Panc1 (cell line): ENCODE results near the gene STARD10. TPM values are rescaled to one million over a fixed set of nuclear protein-coding genes. Genes with fewer than 3 reads are reported as not detected.

Experiments used
- ATAC-seq: fragments of 200-7000 bp; cut with Tn5 transposase; 2 replicates; pipeline ENCODE4 v1.9.1; 2020; ENCODE audit warnings: mild to moderate bottlenecking, moderate library complexity
- BruUV-seq: library from RNA; stranded (reverse); fragments of 400-500 nt; replicated peaks from 2 replicates; lab custom pipeline; 2021; lab: Mats Ljungman, UMichigan
- CTCF ChIA-PET: fragments of 300-600 bp; sonication (Branson Sonifier 250); formaldehyde crosslinking; loops from one replicate; lab custom pipeline; 2022; ENCODE audit warnings: antibody characterized with exemption; lab: Charles Lee
- POLR2A ChIA-PET: fragments of 300-600 bp; sonication (Branson Sonifier 250); formaldehyde crosslinking; loops from one replicate; lab custom pipeline; 2022; ENCODE audit warnings: antibody characterized with exemption; lab: Charles Lee
- DNase-seq: peaks from one replicate; pipeline ENCODE4 v3.0.0-alpha.2; 2010; ENCODE audit warnings: low read depth, low spot score
- H3K27ac ChIP-seq: 2 replicates; pipeline ENCODE4 v1.5.1; 2011; ENCODE audit warnings: mild to moderate bottlenecking, low read length, inconsistent platforms
- H3K27me3 ChIP-seq: fragments of 200-500 bp; sonication (Bioruptor generic); 2 replicates; pipeline ENCODE4 v1.6.0; 2014; ENCODE audit warnings: low read length, inconsistent platforms; ENCODE audit not compliant: control insufficient read depth, insufficient read depth
- H3K36me3 ChIP-seq: fragments of 200-500 bp; sonication (Bioruptor generic); 2 replicates; pipeline ENCODE4 v1.5.1; 2014; ENCODE audit warnings: inconsistent platforms, mild to moderate bottlenecking, low read length, moderate library complexity; ENCODE audit not compliant: control insufficient read depth, insufficient read depth
- H3K4me1 ChIP-seq: 2 replicates; pipeline ENCODE4 v1.5.1; 2011; ENCODE audit warnings: inconsistent platforms, mild to moderate bottlenecking, low read length, moderate library complexity; ENCODE audit not compliant: control insufficient read depth, insufficient read depth
- H3K4me3 ChIP-seq, 2 experiments: 2 replicates each; pipeline ENCODE4 v1.5.1; 2011 to 2012; ENCODE audit warnings: low read depth in 2 of 2, low read length in 2 of 2, mild to moderate bottlenecking in 2 of 2, inconsistent platforms in 1 of 2, moderate library complexity in 1 of 2
- H3K9me3 ChIP-seq: fragments of 200-500 bp; sonication (Bioruptor generic); 2 replicates; pipeline ENCODE4 v1.5.1; 2014; ENCODE audit warnings: low read depth, mild to moderate bottlenecking, inconsistent platforms, low read length, moderate library complexity; ENCODE audit not compliant: control insufficient read depth, insufficient read depth
- POLR2AphosphoS5 ChIP-seq: IDR thresholded peaks from 2 replicates; pipeline ENCODE4 v1.6.1; 2012; ENCODE audit warnings: mild to moderate bottlenecking, low read depth, low read length, moderate library complexity
- SIN3A ChIP-seq: IDR thresholded peaks from 2 replicates; pipeline ENCODE4 v1.6.1; 2012; ENCODE audit warnings: low read depth, mild to moderate bottlenecking, low read length, moderate library complexity, borderline replicate concordance; ENCODE audit not compliant: insufficient read depth
- TCF7L2 ChIP-seq: IDR thresholded peaks from 2 replicates; pipeline ENCODE4 v1.6.1; 2011; ENCODE audit warnings: mild to moderate bottlenecking, low read depth, low read length, inconsistent platforms
- in situ Hi-C: cut with HindIII; loops from 2 replicates; pipeline ENCODE4 v1.10.0; 2016; ENCODE audit warnings: low sequenced_read_pairs, low pct_unique_long_range_greater_than_20kb
- intact Hi-C: fragments of 100-400 bp; cut with micrococcal nuclease; formaldehyde crosslinking; loops from one replicate; pipeline ENCODE4 v1.10.0; 2022; ENCODE audit not compliant: unreplicated experiment
- total RNA-seq: library from RNA; stranded (reverse); gene quantifications from one replicate; pipeline ENCODE4 v1.2.1, GENCODE V29; 2021; ENCODE audit not compliant: unreplicated experiment
- TF ChIP-seq, protein P1 (sequence below): fragments of 450-650 bp; IDR thresholded peaks from 2 replicates; pipeline ENCODE4 v1.5.1; 2017; ENCODE audit warnings: mild to moderate bottlenecking
- TF ChIP-seq, protein P2 (sequence below), 2 experiments: IDR thresholded peaks; 2 replicates each; pipeline ENCODE4 v1.6.1; 2011 to 2012; ENCODE audit warnings: low read depth in 2 of 2, control low read depth in 1 of 2, low read length in 1 of 2, mild to moderate bottlenecking in 1 of 2, moderate library complexity in 1 of 2; ENCODE audit not compliant: insufficient read depth in 1 of 2

STARD10 gene
- total RNA-seq, 1 experiment from 2014 or later = 32.1 TPM

DNA sequence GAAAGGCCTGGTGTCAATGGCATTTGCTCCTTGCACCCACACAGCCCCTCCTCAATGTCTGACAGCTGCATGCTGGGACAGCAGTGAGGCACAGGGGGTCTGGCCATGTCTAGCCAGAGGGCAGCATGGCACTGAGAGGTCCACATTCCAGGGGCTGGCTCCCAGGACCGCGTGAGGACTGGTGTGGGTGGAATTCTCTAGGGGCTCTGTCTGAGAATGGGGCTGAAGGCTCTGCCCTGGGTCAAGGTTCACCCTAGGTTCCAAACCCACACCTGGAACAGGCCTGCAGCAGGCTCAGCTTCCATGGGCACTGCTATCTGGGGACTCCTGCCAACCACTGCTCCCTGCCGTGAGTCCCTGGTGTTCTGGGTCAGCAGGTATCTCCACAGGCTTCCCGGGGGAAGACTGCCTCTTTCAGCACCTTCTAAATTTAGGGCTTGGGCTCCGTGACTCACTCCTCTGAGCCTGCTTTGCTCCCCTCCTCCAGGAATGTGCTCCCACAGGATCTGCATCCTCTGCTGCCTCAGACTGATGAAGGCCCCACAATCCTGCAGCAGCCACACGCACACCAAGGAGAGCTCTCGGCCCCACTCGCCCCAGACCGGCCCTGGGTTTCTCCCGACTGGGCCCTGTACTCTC, 4.2 kb downstream of the STARD10 start:
- POLR2A ChIA-PET = no interaction called here
- intact Hi-C loops = loop anchor here (5.0 kb wide), 1 partner anchor 62 kb away; no protein-coding TSS in a partner anchor
- CTCF ChIA-PET = no interaction called here
- no peaks in the 10 kb centered on the region for H3K27me3 ChIP-seq
- in situ Hi-C loops = no loop called here
- TF ChIP-seq SIN3A (no peak), TCF7L2 (no peak), POLR2AphosphoS5 (no peak)
- TF ChIP-seq, protein P1, sequence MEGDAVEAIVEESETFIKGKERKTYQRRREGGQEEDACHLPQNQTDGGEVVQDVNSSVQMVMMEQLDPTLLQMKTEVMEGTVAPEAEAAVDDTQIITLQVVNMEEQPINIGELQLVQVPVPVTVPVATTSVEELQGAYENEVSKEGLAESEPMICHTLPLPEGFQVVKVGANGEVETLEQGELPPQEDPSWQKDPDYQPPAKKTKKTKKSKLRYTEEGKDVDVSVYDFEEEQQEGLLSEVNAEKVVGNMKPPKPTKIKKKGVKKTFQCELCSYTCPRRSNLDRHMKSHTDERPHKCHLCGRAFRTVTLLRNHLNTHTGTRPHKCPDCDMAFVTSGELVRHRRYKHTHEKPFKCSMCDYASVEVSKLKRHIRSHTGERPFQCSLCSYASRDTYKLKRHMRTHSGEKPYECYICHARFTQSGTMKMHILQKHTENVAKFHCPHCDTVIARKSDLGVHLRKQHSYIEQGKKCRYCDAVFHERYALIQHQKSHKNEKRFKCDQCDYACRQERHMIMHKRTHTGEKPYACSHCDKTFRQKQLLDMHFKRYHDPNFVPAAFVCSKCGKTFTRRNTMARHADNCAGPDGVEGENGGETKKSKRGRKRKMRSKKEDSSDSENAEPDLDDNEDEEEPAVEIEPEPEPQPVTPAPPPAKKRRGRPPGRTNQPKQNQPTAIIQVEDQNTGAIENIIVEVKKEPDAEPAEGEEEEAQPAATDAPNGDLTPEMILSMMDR = no peak
- TF ChIP-seq, protein P2, sequence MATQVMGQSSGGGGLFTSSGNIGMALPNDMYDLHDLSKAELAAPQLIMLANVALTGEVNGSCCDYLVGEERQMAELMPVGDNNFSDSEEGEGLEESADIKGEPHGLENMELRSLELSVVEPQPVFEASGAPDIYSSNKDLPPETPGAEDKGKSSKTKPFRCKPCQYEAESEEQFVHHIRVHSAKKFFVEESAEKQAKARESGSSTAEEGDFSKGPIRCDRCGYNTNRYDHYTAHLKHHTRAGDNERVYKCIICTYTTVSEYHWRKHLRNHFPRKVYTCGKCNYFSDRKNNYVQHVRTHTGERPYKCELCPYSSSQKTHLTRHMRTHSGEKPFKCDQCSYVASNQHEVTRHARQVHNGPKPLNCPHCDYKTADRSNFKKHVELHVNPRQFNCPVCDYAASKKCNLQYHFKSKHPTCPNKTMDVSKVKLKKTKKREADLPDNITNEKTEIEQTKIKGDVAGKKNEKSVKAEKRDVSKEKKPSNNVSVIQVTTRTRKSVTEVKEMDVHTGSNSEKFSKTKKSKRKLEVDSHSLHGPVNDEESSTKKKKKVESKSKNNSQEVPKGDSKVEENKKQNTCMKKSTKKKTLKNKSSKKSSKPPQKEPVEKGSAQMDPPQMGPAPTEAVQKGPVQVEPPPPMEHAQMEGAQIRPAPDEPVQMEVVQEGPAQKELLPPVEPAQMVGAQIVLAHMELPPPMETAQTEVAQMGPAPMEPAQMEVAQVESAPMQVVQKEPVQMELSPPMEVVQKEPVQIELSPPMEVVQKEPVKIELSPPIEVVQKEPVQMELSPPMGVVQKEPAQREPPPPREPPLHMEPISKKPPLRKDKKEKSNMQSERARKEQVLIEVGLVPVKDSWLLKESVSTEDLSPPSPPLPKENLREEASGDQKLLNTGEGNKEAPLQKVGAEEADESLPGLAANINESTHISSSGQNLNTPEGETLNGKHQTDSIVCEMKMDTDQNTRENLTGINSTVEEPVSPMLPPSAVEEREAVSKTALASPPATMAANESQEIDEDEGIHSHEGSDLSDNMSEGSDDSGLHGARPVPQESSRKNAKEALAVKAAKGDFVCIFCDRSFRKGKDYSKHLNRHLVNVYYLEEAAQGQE (IDR thresholded peaks at IDR 0.05; ENCODE audit: insufficient read depth in 1 of 2, low read depth in 2 of 2, low read length in 1 of 2) = no peak
- H3K4me3 ChIP-seq = no peak overlapping the region
- H3K9me3 ChIP-seq = no peaks in the 10 kb centered on the region
- H3K27ac ChIP-seq = no peak overlapping the region
- DNase-seq = no peak
- no TSS peak for BruUV-seq
- ATAC-seq = no peak
- H3K36me3 ChIP-seq = no peaks in the 10 kb centered on the region
- peaks cover 15% of the 10 kb centered on the region for H3K4me1 ChIP-seq

DNA sequence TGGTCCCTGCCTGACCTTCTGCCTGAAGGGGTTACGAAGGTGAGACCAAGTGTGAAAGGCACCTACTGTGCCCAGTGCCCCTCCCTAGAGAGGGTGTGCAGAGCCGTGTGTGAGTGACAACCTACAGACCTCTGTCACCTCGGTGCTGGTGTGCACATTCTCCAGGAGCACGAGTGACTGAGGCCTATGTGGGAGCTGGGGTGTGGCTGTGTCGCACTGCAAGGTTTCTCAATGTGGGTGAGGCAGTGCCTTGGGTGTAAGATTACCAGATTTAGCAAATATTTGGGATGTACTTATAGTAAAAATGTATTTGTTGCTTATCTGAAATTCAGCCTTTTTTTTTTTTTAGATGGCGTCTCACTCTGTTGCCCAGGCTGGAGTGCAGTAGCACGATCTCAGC, 5.6 kb downstream of the STARD10 start:
- Histone ChIP-seq H3K4me1 (peaks cover 9% of the 10 kb centered on the region), H3K4me3 (no peak overlapping the region), H3K9me3 (no peaks in the 10 kb centered on the region), H3K27ac (no peak overlapping the region), H3K27me3 (no peaks in the 10 kb centered on the region), H3K36me3 (no peaks in the 10 kb centered on the region)
- in situ Hi-C loops = no loop called here
- ChIA-PET CTCF (no interaction called here), POLR2A (no interaction called here)
- intact Hi-C loops = no loop called here
- no TSS peak for BruUV-seq
- ATAC-seq (no peak), DNase-seq (no peak)
- no peak for TF ChIP-seq SIN3A
